GM12878 (cell line): ENCODE measurements around the gene SIGLEC6. TPM values are rescaled to one million over a fixed set of nuclear protein-coding genes. Genes with fewer than 3 reads are reported as not detected.

Experiments used
- ATAC-seq: fragments of 200-7000 bp; cut with Tn5 transposase; 3 replicates; pipeline ENCODE4 v1.9.1; 2020; ENCODE audit warnings: mild to moderate bottlenecking, moderate library complexity
- BruUV-seq: library from RNA; stranded (reverse); fragments of 400-500 nt; replicated peaks from 2 replicates; lab custom pipeline; 2021; lab: Mats Ljungman, UMichigan
- CTCF ChIA-PET: fragments of 300-600 bp; sonication (Branson Sonifier 250); formaldehyde crosslinking; extraction: SDS; loops from one replicate; lab custom pipeline; 2021; ENCODE audit warnings: inconsistent platforms; lab: Yijun Ruan, JAX
- POLR2A ChIA-PET: fragments of 350-600 bp; formaldehyde crosslinking; extraction: SDS; loops from one replicate; lab custom pipeline; 2021; ENCODE audit warnings: inconsistent platforms; lab: Charles Lee
- RAD21 ChIA-PET: fragments of 300-600 bp; sonication (Branson Sonifier 250); formaldehyde crosslinking; loops from one replicate; lab custom pipeline; 2023; ENCODE audit warnings: antibody characterized with exemption; ENCODE audit not compliant: unreplicated experiment; lab: Charles Lee
- SMC1A ChIA-PET: fragments of 300-600 bp; sonication (Branson Sonifier 250); formaldehyde crosslinking; loops from one replicate; lab custom pipeline; 2023; ENCODE audit not compliant: unreplicated experiment, uncharacterized antibody; lab: Charles Lee
- DNase-seq: peaks from one replicate; pipeline ENCODE4 v3.0.0-alpha.2; 2011; ENCODE audit warnings: low read depth, low spot score
- FAIRE-seq: peaks from 3 replicates; lab custom pipeline; 2011; peaks lifted over from hg19 to GRCh38; lab: Jason Lieb, UNC
- H2AFZ ChIP-seq: 2 replicates; pipeline ENCODE4 v1.6.0; 2011; ENCODE audit warnings: low read depth, low read length, control low read depth; ENCODE audit not compliant: control insufficient read depth
- H3K27ac ChIP-seq: 2 replicates; pipeline ENCODE4 v1.5.1; 2011; ENCODE audit warnings: control low read depth; ENCODE audit not compliant: control insufficient read depth, insufficient read depth
- H3K27me3 ChIP-seq, 2 experiments: replicated peaks in 1 of 2; 2 replicates each; pipeline versions ENCODE4 v1.6.0 to v1.6.1; 2011; ENCODE audit warnings: low read length in 1 of 2; ENCODE audit not compliant: control insufficient read depth in 2 of 2, insufficient read depth in 2 of 2
- H3K36me3 ChIP-seq, 2 experiments: 2 replicates each; pipeline ENCODE4 v1.5.1; 2011; ENCODE audit warnings: low read length in 1 of 2; ENCODE audit not compliant: control insufficient read depth in 2 of 2, insufficient read depth in 2 of 2
- H3K4me1 ChIP-seq: 2 replicates; pipeline ENCODE4 v1.6.1; 2011; ENCODE audit warnings: mild to moderate bottlenecking, low read length, moderate library complexity, mixed read lengths; ENCODE audit not compliant: control insufficient read depth, insufficient read depth
- H3K4me2 ChIP-seq: 2 replicates; pipeline ENCODE4 v1.6.0; 2011; ENCODE audit warnings: control low read depth; ENCODE audit not compliant: control insufficient read depth, insufficient read depth
- H3K4me3 ChIP-seq: fragments of 200-600 bp; sonication (generic); 2 replicates; pipeline ENCODE4 v1.5.1; 2016
- H3K79me2 ChIP-seq: 2 replicates; pipeline ENCODE4 v1.6.0; 2011; ENCODE audit warnings: low read length; ENCODE audit not compliant: control insufficient read depth, insufficient read depth
- H3K9ac ChIP-seq: 2 replicates; pipeline ENCODE4 v1.8.0; 2011; ENCODE audit warnings: low read length, control low read depth, mixed read lengths; ENCODE audit not compliant: control insufficient read depth, insufficient read depth
- H3K9me3 ChIP-seq: replicated peaks from 3 replicates; pipeline ENCODE4 v1.5.1; 2011; ENCODE audit warnings: mild to moderate bottlenecking, low read length; ENCODE audit not compliant: control insufficient read depth, insufficient read depth
- H4K20me1 ChIP-seq: 2 replicates; pipeline ENCODE4 v1.6.0; 2011; ENCODE audit not compliant: control insufficient read depth, insufficient read depth
- BCLAF1 ChIP-seq: fragments of 450-650 bp; IDR thresholded peaks from 2 replicates; pipeline ENCODE4 v1.6.1; 2017; ENCODE audit warnings: antibody characterized with exemption, mild to moderate bottlenecking, moderate library complexity
- CBX3 ChIP-seq: fragments of 200-600 bp; sonication (generic); IDR thresholded peaks from 2 replicates; pipeline ENCODE4 v1.6.1; 2016; ENCODE audit warnings: low read depth, borderline replicate concordance
- CEBPZ ChIP-seq: fragments of 150-350 bp; IDR thresholded peaks from 2 replicates; pipeline ENCODE4 v1.6.1; 2016; ENCODE audit warnings: low read depth, low read length
- FOS ChIP-seq: IDR thresholded peaks from 3 replicates; pipeline ENCODE4 v1.6.1; 2011; ENCODE audit warnings: borderline replicate concordance; ENCODE audit not compliant: insufficient read length; ENCODE audit errors: extremely low read depth
- HDGF ChIP-seq: fragments of 450-650 bp; IDR thresholded peaks from 2 replicates; pipeline ENCODE4 v1.6.1; 2016; ENCODE audit warnings: antibody characterized with exemption
- HSF1 ChIP-seq: fragments of 150-350 bp; IDR thresholded peaks from 2 replicates; pipeline ENCODE4 v1.6.1; 2014; ENCODE audit warnings: mild to moderate bottlenecking, low read depth, low read length
- IRF4 ChIP-seq: IDR thresholded peaks from 2 replicates; pipeline ENCODE4 v1.6.1; 2011; ENCODE audit warnings: low read depth, low read length
- MXI1 ChIP-seq: fragments of 150-350 bp; IDR thresholded peaks from 2 replicates; pipeline ENCODE4 v1.6.1; 2011; ENCODE audit warnings: low read depth, mild to moderate bottlenecking, inconsistent platforms, low read length, improper control_type of control experiment
- PBX3 ChIP-seq: IDR thresholded peaks from 2 replicates; pipeline ENCODE4 v1.6.1; 2011; ENCODE audit warnings: mild to moderate bottlenecking, low read depth, low read length, moderate library complexity; ENCODE audit not compliant: insufficient replicate concordance
- POU2F2 ChIP-seq: IDR thresholded peaks from 3 replicates; pipeline ENCODE4 v1.6.1; 2011; ENCODE audit warnings: low read depth, mild to moderate bottlenecking, low read length, borderline replicate concordance
- ZBED1 ChIP-seq: IDR thresholded peaks from 2 replicates; pipeline ENCODE4 v1.6.1; 2016; ENCODE audit warnings: borderline replicate concordance
- WGBS: methylation state at CpG from one replicate; pipeline ENCODE4 v1.1.6; 2016; ENCODE audit warnings: low lambda C conversion rate; ENCODE audit not compliant: insufficient replicate concordance, insufficient coverage; ENCODE audit errors: missing lambda C conversion rate; 5-methylcytosine and 5-hydroxymethylcytosine counted together
- in situ Hi-C: fragments of 300-500 bp; cut with MboI; formaldehyde crosslinking; loops from 9 replicates; pipeline ENCODE4 v1.14.3; 2018; ENCODE audit warnings: mixed read lengths
- intact Hi-C: fragments of 100-400 bp; cut with micrococcal nuclease; formaldehyde crosslinking; loops from one replicate; pipeline ENCODE4 v1.14.2; 2022; ENCODE audit not compliant: unreplicated experiment
- polyA plus RNA-seq, 11 experiments: library from polyadenylated mRNA; depleted of rRNA in 4 of 11; unstranded in 6 of 11; stranded (reverse) in 5 of 11; fragments of >200 nt; fragmentation: Nextera tagmentation in 4 of 11; fragmentation: Illumina TruSeq in 1 of 11; extraction: Ambion mirVana in 4 of 11; extraction: Trizol in 1 of 11; gene quantifications; 1 replicate in 1 of 11; 2 replicates in 10 of 11; pipeline versions ENCODE4 v1.2.1 to v1.2.3, GENCODE V29; 2011 to 2016; ENCODE audit warnings: inconsistent platforms in 2 of 11, missing spikeins in 2 of 11, low read depth in 1 of 11
- total RNA-seq, 4 experiments: library from RNA; depleted of rRNA in 3 of 4; stranded (reverse); fragments of >200 nt in 3 of 4; fragmentation: Illumina TruSeq in 1 of 4; extraction: Trizol in 1 of 4; gene quantifications; 2 replicates each; pipeline versions ENCODE4 v1.2.1 to v1.2.3, GENCODE V29; 2013 to 2021

The SIGLEC6 gene
- total and polyA plus RNA-seq, 10 of the 15 experiments (the other 5 are each of a cell fraction or from before 2014, with no cell fraction given), result 0.08 to 0.40 (median 0.27) TPM; not detected in 2

GRCh38 chr19:51552996-51553725 is 21.7 kb upstream of the SIGLEC6 start:
- CTCF ChIA-PET, result interaction anchor here (0.9 to 1.5 kb wide), 2 partner anchors 12 to 55 kb away, joined by 3 to 4 read pairs; no protein-coding TSS in a partner anchor
- no peaks in the 10 kb centered on the region for H3K27me3 ChIP-seq
- H3K27ac ChIP-seq, result no peak overlapping the region
- peaks cover 25% of the 10 kb centered on the region for H3K4me1 ChIP-seq
- RAD21 ChIA-PET, result no interaction called here
- intact Hi-C loops (no loop called here), in situ Hi-C loops (no loop called here)
- H3K4me2 ChIP-seq, result no peak overlapping the region
- FAIRE-seq (no peak), DNase-seq (no peak), ATAC-seq (no peak)
- WGBS, result 21% methylated on average over 18 of the region's 20 CpGs
- H2AFZ ChIP-seq, result no peak overlapping the region
- SMC1A ChIA-PET, result interaction anchor here (0.9 kb wide), 1 partner anchor 42 kb away, joined by 3 read pairs; no protein-coding TSS in a partner anchor
- POLR2A ChIA-PET, result no interaction called here
- no peaks in the 10 kb centered on the region for H4K20me1 ChIP-seq
- no peak overlapping the region for H3K9ac ChIP-seq
- H3K79me2 ChIP-seq, result no peaks in the 10 kb centered on the region
- H3K36me3 ChIP-seq, result no peaks in the 10 kb centered on the region
- H3K9me3 ChIP-seq, result no peaks in the 10 kb centered on the region
- no peak overlapping the region for H3K4me3 ChIP-seq
- no TSS peak for BruUV-seq
- no peak for TF ChIP-seq PBX3
- TF ChIP-seq CEBPZ, result no peak
- TF ChIP-seq CBX3, result no peak
- no peak for TF ChIP-seq BCLAF1
- TF ChIP-seq ZBED1, result no peak
- no peak for TF ChIP-seq FOS
- no peak for TF ChIP-seq HSF1
- no peak for TF ChIP-seq HDGF
- no peak for TF ChIP-seq MXI1
- no peak for TF ChIP-seq POU2F2
- TF ChIP-seq IRF4, result 0 out of 2 replicates have a peak, but pooled peaks have one; percentile 66
